ENCODE results near the gene NPR3. TPM values are rescaled to one million over a fixed set of nuclear protein-coding genes. Genes with fewer than 3 reads are reported as not detected.
A peak's percentile ranks its signal among the peaks of the same experiment; 100 is the strongest.

The NPR3 gene
- total RNA-seq, 2 donors from 2014 or later, result 0.20 to 0.82 TPM

- DNase-seq, result no peak
- H3K4me1 Mint-ChIP-seq, result no peaks in the 10 kb centered on the region
- Histone ChIP-seq H3K9me3 (ENCODE audit: control insufficient read depth, low read length) (no peaks in the 10 kb centered on the region), H3K4me3 (ENCODE audit: low read length) (no peak overlapping the region), H3K27me3 (ENCODE audit: control insufficient read depth, insufficient read depth, low read length, poor library complexity, severe bottlenecking) (no peaks in the 10 kb centered on the region), H3K27ac (ENCODE audit: low read depth, low read length) (no peak overlapping the region), H3K36me3 (ENCODE audit: control insufficient read depth, insufficient read depth, low read length) (no peaks in the 10 kb centered on the region), H3K4me1 (ENCODE audit: control insufficient read depth, insufficient read depth, low read length) (no peaks in the 10 kb centered on the region), H3K9ac (ENCODE audit: extremely low read depth, low read length, poor library complexity, severe bottlenecking) (no peak overlapping the region)
- H3K4me3 Mint-ChIP-seq, result no peak overlapping the region
- no peak for TF ChIP-seq CTCF (conservative IDR thresholded peaks at IDR 0.05)
- no peaks in the 10 kb centered on the region for H3K27me3 Mint-ChIP-seq (ENCODE audit: insufficient read depth)
- peaks cover 6% of the 10 kb centered on the region for H3K9me3 Mint-ChIP-seq
- no peak overlapping the region for H3K27ac Mint-ChIP-seq
- no peaks in the 10 kb centered on the region for H3K36me3 Mint-ChIP-seq (ENCODE audit: low read depth)
These were observed 42.6 kb downstream of the NPR3 start for GRCh38 chr5:32753765-32754164.

GRCh38 chr5:32754284-32754683 is 43.2 kb downstream of the NPR3 start:
- Histone ChIP-seq H3K4me3 (ENCODE audit: low read length) (no peak overlapping the region), H3K9ac (ENCODE audit: extremely low read depth, low read length, poor library complexity, severe bottlenecking) (no peak overlapping the region), H3K27me3 (ENCODE audit: control insufficient read depth, insufficient read depth, low read length, poor library complexity, severe bottlenecking) (no peaks in the 10 kb centered on the region), H3K36me3 (ENCODE audit: control insufficient read depth, insufficient read depth, low read length) (no peaks in the 10 kb centered on the region), H3K27ac (ENCODE audit: low read depth, low read length) (no peak overlapping the region), H3K9me3 (ENCODE audit: control insufficient read depth, low read length) (no peaks in the 10 kb centered on the region), H3K4me1 (ENCODE audit: control insufficient read depth, insufficient read depth, low read length) (no peaks in the 10 kb centered on the region)
- 83% methylated on average over 1 of the region's 1 CpG; no CpG with 5 or more reads in 1 of the 2 experiments for WGBS, 2 experiments (ENCODE audit: insufficient coverage in 1 of 2, insufficient read length in 1 of 2)
- TF ChIP-seq CTCF (conservative IDR thresholded peaks at IDR 0.05), result no peak
- Mint-ChIP-seq H3K4me3 (no peak overlapping the region), H3K4me1 (no peaks in the 10 kb centered on the region), H3K9me3 (peaks cover 6% of the 10 kb centered on the region), H3K36me3 (ENCODE audit: low read depth) (no peaks in the 10 kb centered on the region), H3K27ac (no peak overlapping the region), H3K27me3 (ENCODE audit: insufficient read depth) (no peaks in the 10 kb centered on the region)
- no peak for DNase-seq

- Mint-ChIP-seq H3K27me3 (ENCODE audit: insufficient read depth) (no peaks in the 10 kb centered on the region), H3K4me1 (no peaks in the 10 kb centered on the region), H3K4me3 (no peak overlapping the region), H3K9me3 (peaks cover 19% of the 10 kb centered on the region), H3K36me3 (ENCODE audit: low read depth) (no peaks in the 10 kb centered on the region), H3K27ac (peak overlapping the region; percentile 73)
- no peak for DNase-seq
- no peak overlapping the region for H3K4me3 ChIP-seq (ENCODE audit: low read length)
- H3K36me3 ChIP-seq (ENCODE audit: control insufficient read depth, insufficient read depth, low read length), result no peaks in the 10 kb centered on the region
- TF ChIP-seq CTCF (conservative IDR thresholded peaks at IDR 0.05), result no peak
- H3K9ac ChIP-seq (ENCODE audit: extremely low read depth, low read length, poor library complexity, severe bottlenecking), result no peak overlapping the region
- no peak overlapping the region for H3K27ac ChIP-seq (ENCODE audit: low read depth, low read length)
- WGBS, 2 experiments (ENCODE audit: insufficient coverage in 1 of 2, insufficient read length in 1 of 2), result 94 to 100% methylated on average over 3 to 4 of the region's 4 CpGs
- no peaks in the 10 kb centered on the region for H3K27me3 ChIP-seq (ENCODE audit: control insufficient read depth, insufficient read depth, low read length, poor library complexity, severe bottlenecking)
- no peaks in the 10 kb centered on the region for H3K9me3 ChIP-seq (ENCODE audit: control insufficient read depth, low read length)
- no peaks in the 10 kb centered on the region for H3K4me1 ChIP-seq (ENCODE audit: control insufficient read depth, insufficient read depth, low read length)
These were observed 49.0 kb downstream of the NPR3 start for GRCh38 chr5:32760091-32760509.

All from endodermal cell (in vitro differentiated cells).